GM18520 (cell line): ENCODE results near the gene SURF6.
A peak's percentile ranks its signal among the peaks of the same experiment; 100 is the strongest.
"Not testable (repeated sequence)": the region's sequence is repeated elsewhere in the genome, so short reads cannot be mapped to it uniquely, and the experiment has no call there.

Experiments used
- ATAC-seq: cut with Tn5 transposase; IDR thresholded peaks from one replicate; pipeline ENCODE4 v1.9.1; 2021; ENCODE audit not compliant: unreplicated experiment

SURF6 gene

GRCh38 chr9:133335924-133336811 is at the start of gene SURF6:
Gene SURF6 (minus strand): TSS chr9:133336188. CDS start chr9:133336132, 56 bp downstream.
- ATAC-seq = peak; percentile 67

GRCh38 chr9:133385452-133385851 is 49.5 kb upstream of the SURF6 start:
- ATAC-seq = no peak

- ATAC-seq = no peak
Observed at GRCh38 chr9:133384736-133385321, 48.8 kb upstream of the SURF6 start.

- ATAC-seq = no peak
Observed at GRCh38 chr9:133383438-133383837, 47.5 kb upstream of the SURF6 start.

- ATAC-seq = no peak
Observed at GRCh38 chr9:133382507-133383141, 46.6 kb upstream of the SURF6 start.

- ATAC-seq = no peak
Observed at GRCh38 chr9:133380734-133381133, 44.7 kb upstream of the SURF6 start.

GRCh38 chr9:133379153-133380086 is 43.4 kb upstream of the SURF6 start:
- ATAC-seq = no peak

- no peak for ATAC-seq
Observed at GRCh38 chr9:133378408-133378962, 42.5 kb upstream of the SURF6 start.

GRCh38 chr9:133377721-133378216 is 41.8 kb upstream of the SURF6 start:
- no peak for ATAC-seq

GRCh38 chr9:133377280-133377679 is 41.3 kb upstream of the SURF6 start:
- not testable (repeated sequence) for ATAC-seq

- peak; percentile 89 for ATAC-seq
Observed at GRCh38 chr9:133375724-133376654, 40.0 kb upstream of the SURF6 start, which contains the start of the genes STKLD1 and SURF4. Gene STKLD1 (plus strand): TSS chr9:133376366. CDS start chr9:133376474, 108 bp downstream. Gene SURF4 (minus strand): TSS chr9:133376060. CDS start chr9:133375969, 91 bp downstream.

GRCh38 chr9:133375116-133375723 is 39.2 kb upstream of the SURF6 start:
- no peak for ATAC-seq

GRCh38 chr9:133374612-133375115 is 38.7 kb upstream of the SURF6 start:
- no peak for ATAC-seq

- no peak for ATAC-seq
Observed at GRCh38 chr9:133372144-133372543, 36.2 kb upstream of the SURF6 start.

GRCh38 chr9:133371261-133371711 is 35.3 kb upstream of the SURF6 start:
- no peak for ATAC-seq

- ATAC-seq = no peak
Observed at GRCh38 chr9:133370685-133371084, 34.7 kb upstream of the SURF6 start.

- ATAC-seq = no peak
Observed at GRCh38 chr9:133369933-133370332, 33.9 kb upstream of the SURF6 start.

- no peak for ATAC-seq
Observed at GRCh38 chr9:133369422-133369821, 33.4 kb upstream of the SURF6 start.
